Keratinocyte (primary cell): Measurements from ENCODE around the gene CLCN4. TPM values are rescaled to one million over a fixed set of nuclear protein-coding genes. Genes with fewer than 3 reads are reported as not detected.

Experiments used
- DNase-seq: peaks from one replicate; pipeline ENCODE4 v3.0.0-alpha.2; 2011; ENCODE audit warnings: low read depth, missing footprints, low spot score
- FAIRE-seq: peaks from 2 replicates; lab custom pipeline; 2011; peaks lifted over from hg19 to GRCh38; lab: Jason Lieb, UNC
- H2AFZ ChIP-seq: 2 replicates; pipeline ENCODE4 v1.6.0; 2012; ENCODE audit warnings: low read length, control low read depth, inconsistent platforms; ENCODE audit not compliant: control insufficient read depth
- H3K27ac ChIP-seq: 2 replicates; pipeline ENCODE4 v1.5.1; 2011; ENCODE audit warnings: low read length; ENCODE audit not compliant: control insufficient read depth, insufficient read depth
- H3K27me3 ChIP-seq: 3 replicates; pipeline ENCODE4 v1.6.0; 2011; ENCODE audit warnings: low read length; ENCODE audit not compliant: control insufficient read depth, insufficient read depth; ENCODE audit errors: extremely low read depth
- H3K36me3 ChIP-seq, 2 experiments: 2 replicates in 1 of 2; 3 replicates in 1 of 2; pipeline ENCODE4 v1.5.1; 2011; ENCODE audit warnings: low read length in 2 of 2, mild to moderate bottlenecking in 1 of 2; ENCODE audit not compliant: control insufficient read depth in 2 of 2, insufficient read depth in 2 of 2; ENCODE audit errors: extremely low read depth in 1 of 2
- H3K4me1 ChIP-seq: 3 replicates; pipeline ENCODE4 v1.5.1; 2011; ENCODE audit warnings: low read length; ENCODE audit not compliant: control insufficient read depth, insufficient read depth; ENCODE audit errors: extremely low read depth
- H3K4me2 ChIP-seq: 3 replicates; pipeline ENCODE4 v1.6.0; 2011; ENCODE audit warnings: low read depth, low read length; ENCODE audit not compliant: control insufficient read depth, insufficient read depth; ENCODE audit errors: extremely low read depth
- H3K4me3 ChIP-seq, 3 experiments: fragments of 200-600 bp in 1 of 3; sonication (generic) in 1 of 3; 2 replicates in 2 of 3; 3 replicates in 1 of 3; pipeline ENCODE4 v1.5.1; 2011 to 2016; ENCODE audit warnings: low read length in 3 of 3, mild to moderate bottlenecking in 3 of 3, control low read depth in 2 of 3, inconsistent platforms in 1 of 3, low read depth in 1 of 3, mixed read lengths in 1 of 3, mixed run types in 1 of 3, moderate library complexity in 1 of 3; ENCODE audit not compliant: control insufficient read depth in 2 of 3, insufficient read depth in 2 of 3; ENCODE audit errors: extremely low read depth in 1 of 3
- H3K79me2 ChIP-seq: 2 replicates; pipeline ENCODE4 v1.6.0; 2012; ENCODE audit warnings: low read length; ENCODE audit not compliant: control insufficient read depth, insufficient read depth
- H3K9ac ChIP-seq: 3 replicates; pipeline ENCODE4 v1.6.0; 2011; ENCODE audit warnings: low read length; ENCODE audit not compliant: control insufficient read depth, insufficient read depth; ENCODE audit errors: extremely low read depth
- H3K9me1 ChIP-seq: 3 replicates; pipeline ENCODE4 v1.6.0; 2011; ENCODE audit warnings: low read length; ENCODE audit not compliant: control insufficient read depth, insufficient read depth; ENCODE audit errors: extremely low read depth
- H3K9me3 ChIP-seq: 2 replicates; pipeline ENCODE4 v1.5.1; 2012; ENCODE audit warnings: low read depth, low read length; ENCODE audit not compliant: control insufficient read depth
- H4K20me1 ChIP-seq: 3 replicates; pipeline ENCODE4 v1.6.0; 2011; ENCODE audit warnings: low read length; ENCODE audit not compliant: control insufficient read depth, insufficient read depth; ENCODE audit errors: extremely low read depth
- EZH2 ChIP-seq: IDR thresholded peaks from one replicate; pipeline ENCODE4 v1.6.1; 2012; ENCODE audit warnings: inconsistent platforms, mild to moderate bottlenecking, low read length, moderate library complexity
- dilution Hi-C: fragments of 300-500 bp; cut with MboI; formaldehyde crosslinking; loops from one replicate; pipeline ENCODE4 v1.7.0; 2020; ENCODE audit warnings: low sequenced_read_pairs; ENCODE audit not compliant: extremely low pct_ligation_motif_present
- polyA plus RNA-seq, 5 experiments: library from polyadenylated mRNA; depleted of rRNA in 3 of 5; stranded (reverse) in 3 of 5; stranded (forward) in 1 of 5; unstranded in 1 of 5; fragments of >200 nt; gene quantifications; 1 replicate in 1 of 5; 2 replicates in 3 of 5; 3 replicates in 1 of 5; pipeline versions ENCODE4 v1.2.1 to v1.2.3, GENCODE V29; 2011 to 2012; ENCODE audit warnings: missing spikeins in 2 of 5, low read depth in 1 of 5, low replicate concordance in 1 of 5
- TF ChIP-seq, protein P1 (sequence below), 3 experiments: IDR thresholded peaks in 1 of 3; conservative IDR thresholded peaks in 1 of 3; optimal IDR thresholded peaks in 1 of 3; 2 replicates in 2 of 3; 3 replicates in 1 of 3; pipeline versions ENCODE3 to v1.5.1; 2011; ENCODE audit warnings: low read length in 3 of 3, mild to moderate bottlenecking in 3 of 3, moderate library complexity in 2 of 3, control low read depth in 1 of 3, inconsistent platforms in 1 of 3; ENCODE audit not compliant: insufficient read depth in 2 of 3; ENCODE audit errors: extremely low read depth in 1 of 3

CLCN4 gene
- polyA plus RNA-seq, 1 donor (not counting 4 experiments of a cell fraction or from before 2014, with no cell fraction given) = 0.24 TPM

- no peak overlapping the region for H3K4me2 ChIP-seq
- no peak overlapping the region for H2AFZ ChIP-seq
- FAIRE-seq = no peak
- no peaks in the 10 kb centered on the region for H3K9me1 ChIP-seq
- no peaks in the 10 kb centered on the region for H3K79me2 ChIP-seq
- DNase-seq = no peak
- H3K27me3 ChIP-seq = no peaks in the 10 kb centered on the region
- H3K9ac ChIP-seq = no peak overlapping the region
- no peaks in the 10 kb centered on the region for H3K9me3 ChIP-seq
- TF ChIP-seq EZH2 = no peak
- TF ChIP-seq, protein P1, sequence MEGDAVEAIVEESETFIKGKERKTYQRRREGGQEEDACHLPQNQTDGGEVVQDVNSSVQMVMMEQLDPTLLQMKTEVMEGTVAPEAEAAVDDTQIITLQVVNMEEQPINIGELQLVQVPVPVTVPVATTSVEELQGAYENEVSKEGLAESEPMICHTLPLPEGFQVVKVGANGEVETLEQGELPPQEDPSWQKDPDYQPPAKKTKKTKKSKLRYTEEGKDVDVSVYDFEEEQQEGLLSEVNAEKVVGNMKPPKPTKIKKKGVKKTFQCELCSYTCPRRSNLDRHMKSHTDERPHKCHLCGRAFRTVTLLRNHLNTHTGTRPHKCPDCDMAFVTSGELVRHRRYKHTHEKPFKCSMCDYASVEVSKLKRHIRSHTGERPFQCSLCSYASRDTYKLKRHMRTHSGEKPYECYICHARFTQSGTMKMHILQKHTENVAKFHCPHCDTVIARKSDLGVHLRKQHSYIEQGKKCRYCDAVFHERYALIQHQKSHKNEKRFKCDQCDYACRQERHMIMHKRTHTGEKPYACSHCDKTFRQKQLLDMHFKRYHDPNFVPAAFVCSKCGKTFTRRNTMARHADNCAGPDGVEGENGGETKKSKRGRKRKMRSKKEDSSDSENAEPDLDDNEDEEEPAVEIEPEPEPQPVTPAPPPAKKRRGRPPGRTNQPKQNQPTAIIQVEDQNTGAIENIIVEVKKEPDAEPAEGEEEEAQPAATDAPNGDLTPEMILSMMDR (optimal IDR thresholded peaks at IDR 0.05 in 1 of 3, IDR thresholded peaks at IDR 0.05 in 1 of 3, conservative IDR thresholded peaks at IDR 0.05 in 1 of 3; ENCODE audit: extremely low read depth in 1 of 3, insufficient read depth in 2 of 3, low read length in 3 of 3) = no peak
- H3K4me1 ChIP-seq = no peaks in the 10 kb centered on the region
- H3K36me3 ChIP-seq = no peaks in the 10 kb centered on the region
- no peak overlapping the region for H3K4me3 ChIP-seq
- dilution Hi-C loops = no loop called here
- H3K27ac ChIP-seq = no peak overlapping the region
- no peaks in the 10 kb centered on the region for H4K20me1 ChIP-seq
These were observed 59.4 kb downstream of the CLCN4 start for GRCh38 chrX:10216208-10216607.

DNA sequence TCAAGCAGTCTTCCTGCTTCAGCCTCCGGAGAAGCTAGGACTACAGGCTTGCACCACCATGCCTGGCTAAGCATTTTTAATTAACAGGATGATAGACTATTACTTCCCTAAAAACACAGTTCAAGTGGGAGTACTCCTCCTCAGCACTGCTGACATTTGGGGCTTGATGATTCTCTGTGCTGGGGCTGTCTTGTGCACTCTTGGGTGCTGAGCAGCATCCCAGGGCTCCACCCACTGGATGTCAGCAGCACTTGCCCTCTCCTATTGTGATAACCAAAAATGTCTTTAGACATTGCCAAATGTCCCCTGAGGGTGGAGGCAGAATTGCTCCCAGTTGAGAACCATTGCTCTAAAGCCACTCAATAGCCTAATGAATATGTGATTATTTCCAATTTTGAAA lies 60.4 kb downstream of the CLCN4 start:
- TF ChIP-seq EZH2 = no peak
- TF ChIP-seq, protein P1 (optimal IDR thresholded peaks at IDR 0.05 in 1 of 3, IDR thresholded peaks at IDR 0.05 in 1 of 3, conservative IDR thresholded peaks at IDR 0.05 in 1 of 3; ENCODE audit: extremely low read depth in 1 of 3, insufficient read depth in 2 of 3, low read length in 3 of 3) = no peak
- dilution Hi-C loops = no loop called here
- no peak overlapping the region for H3K4me3 ChIP-seq

More for the DNA sequence above, 60.4 kb downstream of the CLCN4 start:
- Histone ChIP-seq H3K36me3 (no peaks in the 10 kb centered on the region), H4K20me1 (no peaks in the 10 kb centered on the region), H3K9ac (no peak overlapping the region), H3K9me1 (no peaks in the 10 kb centered on the region), H3K4me2 (no peak overlapping the region), H3K79me2 (no peaks in the 10 kb centered on the region), H3K9me3 (no peaks in the 10 kb centered on the region), H2AFZ (no peak overlapping the region), H3K27ac (no peak overlapping the region), H3K4me1 (no peaks in the 10 kb centered on the region), H3K27me3 (no peaks in the 10 kb centered on the region)
- FAIRE-seq (no peak), DNase-seq (no peak)
